Neural cell (in vitro differentiated cells): Measurements from ENCODE around the gene C1orf198.

Source experiments
- CTCF ChIP-seq: fragments of 450-650 bp; IDR thresholded peaks from 2 replicates; pipeline ENCODE4 v1.5.1; 2014; ENCODE audit warnings: antibody characterized with exemption, mild to moderate bottlenecking, moderate library complexity; ENCODE audit not compliant: poor library complexity, severe bottlenecking
- EP300 ChIP-seq: fragments of 450-650 bp; conservative IDR thresholded peaks from 2 replicates; pipeline ENCODE4 v1.6.1; 2014; ENCODE audit warnings: antibody characterized with exemption, mild to moderate bottlenecking, moderate library complexity; ENCODE audit not compliant: poor library complexity, severe bottlenecking
- EZH2 ChIP-seq: fragments of 200-600, 300-800 bp; shearing (Covaris generic), sonication (generic); IDR thresholded peaks from 2 replicates; pipeline ENCODE4 v1.6.1; 2014; ENCODE audit warnings: antibody characterized with exemption, low read length, borderline replicate concordance, mild to moderate bottlenecking; ENCODE audit not compliant: insufficient read depth, poor library complexity, severe bottlenecking
- MXI1 ChIP-seq: fragments of 450-650 bp; conservative IDR thresholded peaks from 2 replicates; pipeline ENCODE4 v1.6.1; 2014; ENCODE audit warnings: antibody characterized with exemption, mild to moderate bottlenecking; ENCODE audit not compliant: poor library complexity, severe bottlenecking
- POLR2AphosphoS5 ChIP-seq: IDR thresholded peaks from 2 replicates; pipeline ENCODE4 v1.6.1; 2012
- RAD21 ChIP-seq: fragments of 450-650 bp; conservative IDR thresholded peaks from 2 replicates; pipeline ENCODE4 v1.6.1; 2014; ENCODE audit warnings: antibody characterized with exemption, mild to moderate bottlenecking, moderate library complexity
- REST ChIP-seq: IDR thresholded peaks from 2 replicates; pipeline ENCODE4 v1.6.1; 2012; ENCODE audit warnings: borderline replicate concordance
- TAF1 ChIP-seq: IDR thresholded peaks from 2 replicates; pipeline ENCODE4 v1.6.1; 2012; ENCODE audit warnings: low read depth

GRCh38 chr1:230834292-230834691 lies 34.0 kb downstream of the C1orf198 start:
- TF ChIP-seq CTCF (no peak), POLR2AphosphoS5 (no peak), REST (no peak), EZH2 (no peak), EP300 (no peak), TAF1 (no peak), RAD21 (no peak), MXI1 (no peak)
